ENCODE results near the gene TPRX1. TPM values are rescaled to one million over a fixed set of nuclear protein-coding genes. Genes with fewer than 3 reads are reported as not detected.

The TPRX1 gene
- total RNA-seq, 2 experiments from 2014 or later: not detected

DNA sequence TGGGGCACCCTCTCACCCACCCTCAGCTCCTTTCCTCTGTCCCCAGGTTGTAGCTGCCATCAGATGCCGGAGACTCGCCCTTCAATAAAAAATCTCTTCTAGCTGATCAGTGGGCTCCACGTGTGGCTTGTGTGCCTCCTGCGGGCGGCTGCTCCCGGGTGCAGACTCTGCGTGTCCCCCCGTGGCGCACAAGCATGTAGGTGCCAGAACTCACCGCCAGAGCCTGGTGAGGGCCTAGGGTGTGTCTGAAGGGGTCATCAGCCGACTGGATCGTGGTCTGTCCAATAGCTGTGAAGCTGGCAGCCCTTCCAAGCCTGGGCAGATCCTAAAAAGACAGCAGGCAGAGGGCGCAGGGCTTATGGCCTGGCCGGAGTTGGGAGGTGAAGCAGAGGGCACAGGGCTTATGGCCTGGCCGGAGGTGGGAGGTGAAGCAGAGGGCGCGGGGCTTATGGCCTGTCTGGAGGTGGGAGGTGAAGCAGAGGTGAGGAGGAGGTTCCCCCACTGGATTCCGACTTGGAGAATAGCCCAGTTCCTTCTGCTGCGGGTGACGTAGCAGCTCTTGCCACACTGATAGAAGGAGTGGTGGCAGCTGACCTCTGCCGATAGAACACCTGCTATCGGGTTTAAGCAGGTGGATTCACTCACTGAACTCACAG is 47.3 kb downstream of the TPRX1 start:
- ATAC-seq (ENCODE audit: poor library complexity) (no peak), DNase-seq (no peak)
- peaks cover 18% of the 10 kb centered on the region for H3K4me1 Mint-ChIP-seq (ENCODE audit: low read depth)
- no peaks in the 10 kb centered on the region for H3K27me3 Mint-ChIP-seq
- ChIA-PET POLR2A (interaction anchor here (0.7 kb wide), 1 partner anchor 300 kb away, joined by 3 read pairs; no protein-coding TSS in a partner anchor), CTCF (no interaction called here)
- no peak overlapping the region for H3K4me3 Mint-ChIP-seq
- H3K27ac Mint-ChIP-seq: peak overlapping the region; percentile 12
- H3K27me3 ChIP-seq (ENCODE audit: control insufficient read depth in 1 of 2, insufficient read depth in 2 of 2, low read length in 2 of 2): no peaks in the 10 kb centered on the region
- H3K36me3 ChIP-seq (ENCODE audit: insufficient read depth, low read length): peaks cover 62% of the 10 kb centered on the region
- peaks cover 63% of the 10 kb centered on the region for H3K36me3 Mint-ChIP-seq (ENCODE audit: low read depth)
- H3K4me3 ChIP-seq (ENCODE audit: low read length): no peak overlapping the region
- H3K4me1 ChIP-seq (ENCODE audit: insufficient read depth, low read length): peaks cover 7% of the 10 kb centered on the region
- intact Hi-C loops (cut with DNase I, micrococcal nuclease): no loop called here
- no peaks in the 10 kb centered on the region for H3K9me3 ChIP-seq (ENCODE audit: control insufficient read depth in 1 of 2, insufficient read depth in 1 of 2, low read length in 2 of 2)
- TF ChIP-seq, protein P1, sequence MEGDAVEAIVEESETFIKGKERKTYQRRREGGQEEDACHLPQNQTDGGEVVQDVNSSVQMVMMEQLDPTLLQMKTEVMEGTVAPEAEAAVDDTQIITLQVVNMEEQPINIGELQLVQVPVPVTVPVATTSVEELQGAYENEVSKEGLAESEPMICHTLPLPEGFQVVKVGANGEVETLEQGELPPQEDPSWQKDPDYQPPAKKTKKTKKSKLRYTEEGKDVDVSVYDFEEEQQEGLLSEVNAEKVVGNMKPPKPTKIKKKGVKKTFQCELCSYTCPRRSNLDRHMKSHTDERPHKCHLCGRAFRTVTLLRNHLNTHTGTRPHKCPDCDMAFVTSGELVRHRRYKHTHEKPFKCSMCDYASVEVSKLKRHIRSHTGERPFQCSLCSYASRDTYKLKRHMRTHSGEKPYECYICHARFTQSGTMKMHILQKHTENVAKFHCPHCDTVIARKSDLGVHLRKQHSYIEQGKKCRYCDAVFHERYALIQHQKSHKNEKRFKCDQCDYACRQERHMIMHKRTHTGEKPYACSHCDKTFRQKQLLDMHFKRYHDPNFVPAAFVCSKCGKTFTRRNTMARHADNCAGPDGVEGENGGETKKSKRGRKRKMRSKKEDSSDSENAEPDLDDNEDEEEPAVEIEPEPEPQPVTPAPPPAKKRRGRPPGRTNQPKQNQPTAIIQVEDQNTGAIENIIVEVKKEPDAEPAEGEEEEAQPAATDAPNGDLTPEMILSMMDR (IDR thresholded peaks at IDR 0.05): no peak
- no peaks in the 10 kb centered on the region for H3K9me3 Mint-ChIP-seq
- H3K27ac ChIP-seq (ENCODE audit: low read depth in 1 of 2, low read length in 2 of 2): no peak overlapping the region

DNA sequence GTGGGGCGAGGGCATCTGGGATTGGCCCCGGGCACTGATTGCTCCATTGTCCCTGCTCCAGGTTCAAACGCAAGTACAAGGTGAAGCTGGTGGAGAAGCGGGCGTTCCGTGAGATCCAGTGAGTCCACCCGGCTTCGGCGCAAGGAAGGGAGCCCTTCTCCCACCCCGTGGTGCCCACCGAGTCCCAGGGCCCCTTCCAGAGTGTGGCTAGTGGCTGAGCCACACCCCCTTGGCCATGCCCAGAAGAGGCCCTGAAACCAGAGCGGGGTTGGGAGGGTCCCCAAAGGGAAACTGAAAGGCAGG is 47.8 kb downstream of the TPRX1 start:
- H3K9me3 Mint-ChIP-seq: no peaks in the 10 kb centered on the region
- ChIA-PET CTCF (no interaction called here), POLR2A (interaction anchor here (1.1 kb wide), 1 partner anchor 12 kb away, joined by 3 read pairs; the partner anchor contains the start of gene NOP53)
- peaks cover 8% of the 10 kb centered on the region for H3K4me1 ChIP-seq (ENCODE audit: insufficient read depth, low read length)
- H3K4me3 Mint-ChIP-seq: no peak overlapping the region
- no peaks in the 10 kb centered on the region for H3K27me3 Mint-ChIP-seq
- H3K4me3 ChIP-seq (ENCODE audit: low read length): no peak overlapping the region
- TF ChIP-seq, protein P1 (IDR thresholded peaks at IDR 0.05): no peak
- H3K27ac ChIP-seq (ENCODE audit: low read depth in 1 of 2, low read length in 2 of 2): no peak overlapping the region
- no peak for DNase-seq
- peaks cover 19% of the 10 kb centered on the region for H3K4me1 Mint-ChIP-seq (ENCODE audit: low read depth)
- no peak overlapping the region for H3K27ac Mint-ChIP-seq
- peaks cover 65% of the 10 kb centered on the region for H3K36me3 ChIP-seq (ENCODE audit: insufficient read depth, low read length)
- H3K9me3 ChIP-seq (ENCODE audit: control insufficient read depth in 1 of 2, insufficient read depth in 1 of 2, low read length in 2 of 2): no peaks in the 10 kb centered on the region
- peaks cover 68% of the 10 kb centered on the region for H3K36me3 Mint-ChIP-seq (ENCODE audit: low read depth)
- intact Hi-C loops (cut with DNase I, micrococcal nuclease): no loop called here
- no peak for ATAC-seq (ENCODE audit: poor library complexity)
- no peaks in the 10 kb centered on the region for H3K27me3 ChIP-seq (ENCODE audit: control insufficient read depth in 1 of 2, insufficient read depth in 2 of 2, low read length in 2 of 2)

DNA sequence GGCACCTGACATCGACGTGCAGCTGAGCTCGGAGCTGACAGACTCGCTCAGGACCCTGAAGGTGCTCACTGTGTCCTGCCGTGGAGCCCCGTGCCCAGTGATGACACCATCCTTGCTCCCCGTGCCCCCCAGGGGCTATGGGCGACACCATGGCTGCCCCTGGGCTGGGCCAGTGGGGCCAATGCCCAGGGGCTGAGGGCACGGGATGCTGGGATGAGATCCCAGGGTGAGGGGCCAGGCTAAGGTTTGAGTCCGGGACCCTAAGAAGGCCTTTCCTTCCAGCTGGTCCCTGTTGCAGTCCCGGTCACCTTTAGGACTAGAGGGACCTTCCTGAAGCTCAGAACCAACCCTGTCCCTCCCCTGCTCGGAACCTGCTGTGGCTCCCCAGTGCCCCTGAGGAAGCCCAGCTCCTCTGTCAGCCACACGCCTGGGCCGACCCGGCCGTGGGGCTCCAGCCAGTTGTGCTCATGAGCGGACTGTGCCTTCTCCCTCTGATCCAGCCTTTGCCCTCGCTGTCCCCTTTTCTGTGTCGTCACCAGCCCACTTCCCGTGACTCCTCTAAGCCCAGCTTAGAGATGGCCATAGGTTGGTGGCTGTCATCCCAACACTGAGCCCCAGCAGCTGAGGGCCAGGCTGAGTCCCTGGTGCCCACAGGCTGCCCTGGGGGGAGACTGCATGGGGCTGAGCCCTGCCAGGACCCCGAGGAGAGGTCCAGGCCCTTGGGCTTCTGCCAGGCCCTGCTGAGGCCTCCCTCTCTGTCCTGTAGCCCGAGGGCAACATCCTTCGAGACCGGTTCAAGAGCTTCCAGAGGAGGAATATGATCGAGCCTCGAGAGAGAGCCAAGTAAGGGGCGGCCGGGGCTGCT is 48.4 kb downstream of the TPRX1 start:
- no peak for ATAC-seq (ENCODE audit: poor library complexity)
- intact Hi-C loops (cut with DNase I, micrococcal nuclease): no loop called here
- Mint-ChIP-seq H3K27ac (no peak overlapping the region), H3K9me3 (no peaks in the 10 kb centered on the region), H3K4me3 (no peak overlapping the region), H3K36me3 (ENCODE audit: low read depth) (peaks cover 74% of the 10 kb centered on the region), H3K27me3 (no peaks in the 10 kb centered on the region), H3K4me1 (ENCODE audit: low read depth) (peaks cover 19% of the 10 kb centered on the region)
- POLR2A ChIA-PET: interaction anchor here (1.1 kb wide), 1 partner anchor 11 kb away, joined by 3 read pairs; the partner anchor contains the start of gene NOP53
- TF ChIP-seq, protein P1 (IDR thresholded peaks at IDR 0.05): no peak
- H3K9me3 ChIP-seq (ENCODE audit: control insufficient read depth in 1 of 2, insufficient read depth in 1 of 2, low read length in 2 of 2): no peaks in the 10 kb centered on the region
- peak in 1 of 14 experiments; percentile 24 for DNase-seq
- H3K27me3 ChIP-seq (ENCODE audit: control insufficient read depth in 1 of 2, insufficient read depth in 2 of 2, low read length in 2 of 2): no peaks in the 10 kb centered on the region
- H3K4me1 ChIP-seq (ENCODE audit: insufficient read depth, low read length): peaks cover 9% of the 10 kb centered on the region
- CTCF ChIA-PET: no interaction called here
- H3K4me3 ChIP-seq (ENCODE audit: low read length): no peak overlapping the region
- no peak overlapping the region for H3K27ac ChIP-seq (ENCODE audit: low read depth in 1 of 2, low read length in 2 of 2)
- H3K36me3 ChIP-seq (ENCODE audit: insufficient read depth, low read length): peaks cover 71% of the 10 kb centered on the region

All from CD4-positive, alpha-beta T cell (primary cell).